HG02943 (cell line): ENCODE results near the gene FADS2.

Source experiments
- ATAC-seq: cut with Tn5 transposase; IDR thresholded peaks from one replicate; pipeline ENCODE4 v1.9.1; 2021; ENCODE audit warnings: mild to moderate bottlenecking, low read depth, moderate library complexity; ENCODE audit not compliant: unreplicated experiment

FADS2 gene

GRCh38 chr11:61883327-61883726, 55.2 kb downstream of the FADS2 start:
- no peak for ATAC-seq

GRCh38 chr11:61883947-61884346, 55.8 kb downstream of the FADS2 start:
- no peak for ATAC-seq

DNA sequence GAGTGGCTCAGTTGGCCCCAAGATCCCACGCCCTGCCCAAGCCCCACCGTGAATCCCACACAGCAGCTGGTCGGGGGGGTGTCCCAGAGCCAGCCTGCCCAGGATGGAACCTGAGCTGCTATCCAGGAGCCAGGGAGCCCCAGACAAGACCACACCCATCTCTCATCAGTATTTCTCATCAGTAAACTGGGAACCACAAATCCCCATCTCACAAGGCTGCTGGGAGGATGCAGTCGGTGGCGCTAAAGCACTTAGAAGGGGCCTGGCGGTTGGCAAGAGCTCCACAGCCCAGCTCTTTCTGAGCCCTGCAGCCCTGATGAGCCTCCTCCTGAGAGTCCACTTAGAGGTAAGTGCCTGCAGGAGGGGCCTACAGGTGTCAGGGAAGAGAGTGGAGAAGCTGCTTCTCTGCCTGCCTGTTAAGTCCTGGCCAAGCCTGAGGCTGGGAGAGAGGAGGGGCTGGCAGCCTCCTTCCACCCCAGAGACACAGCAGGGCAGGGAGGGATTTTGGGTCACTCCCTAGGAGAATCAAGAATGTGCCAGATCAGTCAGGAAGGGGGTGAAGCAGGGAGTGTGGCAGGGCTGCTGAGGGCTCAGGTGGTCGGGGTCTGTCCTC, 57.2 kb downstream of the FADS2 start:
- ATAC-seq = no peak

DNA sequence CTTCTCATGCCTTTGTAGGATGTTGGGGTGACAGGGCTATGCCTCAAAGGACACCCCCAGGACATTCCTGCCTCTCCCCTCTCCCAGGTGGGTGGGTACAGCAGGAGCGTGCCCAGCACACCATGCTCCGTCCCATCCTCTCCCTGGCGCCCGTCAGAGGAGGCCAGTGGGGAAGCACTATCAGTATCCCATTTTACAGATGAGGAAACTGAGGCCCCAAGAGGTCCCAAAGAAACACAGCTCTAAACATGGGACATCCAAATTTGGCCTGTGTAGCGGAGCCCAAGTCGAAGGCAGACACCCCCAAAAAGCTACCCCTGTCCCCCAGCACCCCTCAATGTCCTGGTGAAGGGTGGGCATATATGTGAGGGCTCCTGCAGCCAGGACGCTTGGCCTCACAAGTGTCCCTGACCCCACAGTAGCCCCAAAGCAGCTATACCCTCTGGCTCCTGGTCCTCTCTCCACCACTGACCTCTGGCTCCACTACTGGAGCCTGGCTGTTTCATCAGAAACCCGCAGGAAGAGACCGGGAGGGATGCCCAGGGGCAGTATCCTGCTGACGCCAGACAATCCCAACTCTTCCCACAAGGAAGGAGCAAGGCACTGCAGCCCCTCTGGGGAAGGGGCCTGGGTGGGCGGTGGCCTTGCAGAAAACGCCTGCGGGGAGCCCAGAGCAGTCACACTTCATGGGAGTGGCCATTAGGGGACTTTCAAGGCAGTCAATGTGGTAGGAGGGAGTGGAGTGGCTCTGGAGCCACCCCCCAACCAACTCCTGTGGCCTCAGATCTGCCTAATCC, 57.9 kb downstream of the FADS2 start:
- no peak for ATAC-seq

DNA sequence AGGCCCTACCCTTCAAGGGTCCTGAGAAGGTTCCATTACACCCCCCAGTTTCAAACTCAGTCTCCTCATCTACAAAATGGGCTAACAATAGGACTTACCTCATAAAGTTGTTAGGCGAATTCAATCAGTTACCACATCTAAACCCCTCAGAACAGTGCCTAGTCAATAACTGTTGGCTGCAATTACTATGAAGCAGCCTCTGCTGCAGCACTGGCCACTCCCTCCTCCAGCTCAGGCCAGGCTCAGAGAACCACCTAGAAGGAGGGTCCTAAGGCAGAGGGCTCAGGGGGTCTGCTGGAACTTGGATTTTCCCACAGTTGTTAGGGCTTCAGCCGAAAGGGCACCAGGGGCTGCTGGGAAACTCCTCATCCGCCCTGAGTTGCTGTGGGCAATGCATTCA, 58.5 kb downstream of the FADS2 start:
- no peak for ATAC-seq

GRCh38 chr11:61887839-61888494, 59.9 kb downstream of the FADS2 start:
- no peak for ATAC-seq

DNA sequence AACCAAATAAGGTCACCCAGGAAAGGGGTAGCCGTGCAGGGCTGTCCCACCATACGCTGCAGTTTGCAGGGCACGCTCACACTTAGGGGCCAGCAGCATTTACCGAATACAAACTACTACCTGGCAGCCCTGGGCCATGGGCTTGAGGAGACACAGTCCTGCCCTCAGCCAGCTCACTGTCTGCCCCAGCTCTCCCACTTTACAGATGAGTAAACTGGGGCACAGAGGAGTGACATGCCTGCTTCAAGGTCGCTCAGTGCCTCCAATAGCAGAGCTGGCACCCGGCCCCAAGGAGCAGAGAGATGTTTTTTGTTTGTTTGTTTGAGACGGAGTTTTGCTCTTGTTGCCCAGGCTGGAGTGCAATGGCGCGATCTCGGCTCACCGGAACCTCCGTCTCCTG, 60.5 kb downstream of the FADS2 start:
- ATAC-seq = no peak

DNA sequence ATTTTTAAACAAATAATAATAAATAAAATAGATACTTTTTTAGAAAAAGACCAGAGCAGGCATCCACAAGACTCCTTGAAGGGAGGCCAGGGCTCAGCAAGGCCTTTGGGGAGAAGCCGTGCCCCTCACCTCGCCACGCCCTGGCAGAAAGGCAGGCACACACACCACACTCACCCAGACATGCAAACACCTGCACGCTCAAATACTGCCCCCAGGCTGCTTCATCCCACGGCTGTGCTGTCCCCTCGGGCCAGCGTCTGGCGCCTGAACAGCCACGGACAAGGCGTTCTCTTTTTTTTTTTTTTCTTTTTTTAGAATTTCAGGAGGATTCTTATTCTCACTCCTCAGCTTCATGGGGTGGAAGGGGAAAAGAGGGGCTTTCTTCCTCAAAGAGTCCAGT, 61.7 kb downstream of the FADS2 start:
- ATAC-seq = no peak

GRCh38 chr11:61890529-61891330, 62.6 kb downstream of the FADS2 start:
- no peak for ATAC-seq

- no peak for ATAC-seq
Observed at GRCh38 chr11:61891331-61892084, 63.4 kb downstream of the FADS2 start, which contains the start of gene FADS3. FADS3 (minus strand) TSS chr11:61891545; CDS start chr11:61891381, 164 bp downstream.

GRCh38 chr11:61892085-61892370, 63.9 kb downstream of the FADS2 start:
- ATAC-seq = no peak

DNA sequence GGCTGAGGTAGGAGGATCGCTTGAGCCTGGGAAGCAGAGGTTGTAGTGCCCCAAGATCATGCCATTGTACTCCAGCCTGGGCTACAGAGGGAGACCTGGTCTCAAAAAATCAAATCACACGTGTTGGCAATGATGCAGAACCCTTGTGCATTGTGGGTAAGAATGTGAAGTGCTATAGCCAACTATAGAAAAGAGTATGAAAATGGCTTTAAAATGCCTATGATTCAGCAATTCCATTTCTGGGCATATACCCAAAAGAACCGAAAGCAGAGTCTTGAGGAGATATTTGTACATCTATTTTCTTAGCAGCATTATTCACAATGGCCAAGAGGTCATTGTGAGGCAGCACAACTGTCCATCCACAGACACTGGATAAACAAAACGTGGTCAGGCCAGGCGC, 65.9 kb downstream of the FADS2 start:
- ATAC-seq = no peak

GRCh38 chr11:61895046-61895717, 67.1 kb downstream of the FADS2 start:
- ATAC-seq = no peak

DNA sequence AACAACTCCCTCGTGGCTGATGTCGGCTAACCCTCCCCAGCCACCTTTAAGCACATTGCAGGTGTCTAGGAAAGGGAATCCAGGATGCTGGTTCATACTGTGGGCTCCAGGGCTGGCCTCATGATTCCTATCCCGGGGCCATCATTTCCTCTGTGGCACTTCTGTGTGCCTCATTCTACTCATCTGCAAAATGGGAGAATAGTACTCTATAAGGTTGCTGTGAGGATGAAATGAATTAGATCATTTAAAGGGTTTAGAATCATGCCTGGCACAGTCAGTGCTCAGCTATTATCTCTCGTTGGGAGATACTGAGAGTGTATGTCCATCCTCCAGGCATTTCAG, 67.6 kb downstream of the FADS2 start:
- ATAC-seq = no peak

GRCh38 chr11:61896665-61897386, 68.7 kb downstream of the FADS2 start:
- ATAC-seq = no peak

DNA sequence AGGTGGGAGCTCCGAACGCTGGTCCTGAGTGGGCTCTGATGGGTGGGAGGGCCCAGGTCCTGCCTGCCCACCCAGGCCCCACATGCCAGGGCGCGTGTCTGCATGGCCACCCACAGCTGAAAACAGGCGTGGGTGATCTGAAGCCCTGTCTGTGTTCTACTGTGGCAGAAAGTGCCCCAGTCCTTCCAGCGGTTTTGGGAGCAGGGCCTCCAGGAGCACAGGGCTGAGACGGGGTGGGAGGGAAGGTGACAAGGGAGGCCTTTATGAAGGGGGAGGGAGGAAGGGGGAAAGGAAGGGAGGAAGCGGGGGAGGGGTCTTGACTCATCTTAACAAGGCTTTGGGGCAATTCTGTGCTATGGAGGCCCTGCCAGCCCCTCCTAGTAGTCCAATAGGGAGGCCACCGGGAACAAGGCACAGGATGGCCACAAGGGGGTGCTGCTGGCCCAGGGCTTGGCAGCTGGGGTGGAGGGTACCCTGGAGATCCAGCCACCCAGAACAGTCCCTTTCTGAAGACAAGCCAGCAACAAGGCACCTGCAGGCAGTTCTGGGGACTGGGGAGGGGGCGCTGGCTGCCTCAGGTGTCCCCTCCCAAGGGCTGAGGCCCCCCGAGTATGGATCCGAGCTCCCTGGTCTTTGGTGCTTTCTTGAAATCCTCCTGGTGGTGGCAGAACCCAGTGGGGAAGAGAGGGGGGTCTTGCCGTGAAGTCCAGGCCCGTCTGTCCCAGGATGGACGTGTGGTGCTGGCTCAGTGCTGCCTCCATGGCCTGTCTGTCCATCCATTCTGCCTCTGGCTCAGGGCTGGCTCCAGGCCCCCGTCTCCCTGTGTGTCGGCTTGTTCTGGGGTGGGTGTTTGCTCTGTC, 69.5 kb downstream of the FADS2 start:
- no peak for ATAC-seq

DNA sequence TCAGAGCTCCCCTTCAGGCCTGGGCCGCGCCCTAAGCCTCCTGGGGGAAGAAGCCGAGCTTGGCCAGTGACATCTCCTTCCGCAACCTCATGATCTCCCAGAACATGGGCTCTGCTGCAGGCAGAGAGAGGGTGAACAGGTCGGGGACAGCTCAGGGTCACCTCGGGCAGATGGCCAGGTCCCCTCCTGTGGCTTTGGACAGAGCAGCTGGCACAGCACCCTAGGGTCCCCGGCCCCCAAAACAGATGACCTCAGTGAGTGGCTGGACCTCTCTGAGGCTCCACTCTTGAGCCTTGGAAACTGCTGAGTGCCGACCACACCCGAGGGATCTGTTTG, 70.1 kb downstream of the FADS2 start:
- no peak for ATAC-seq

GRCh38 chr11:61899146-61899841, 71.2 kb downstream of the FADS2 start:
- ATAC-seq = no peak
